ENCODE measurements around the gene NAXD.
A peak's percentile ranks its signal among the peaks of the same experiment; 100 is the strongest.
"Not testable (repeated sequence)": the region's sequence is repeated elsewhere in the genome, so short reads cannot be mapped to it uniquely, and the experiment has no call there.

The NAXD gene

DNA sequence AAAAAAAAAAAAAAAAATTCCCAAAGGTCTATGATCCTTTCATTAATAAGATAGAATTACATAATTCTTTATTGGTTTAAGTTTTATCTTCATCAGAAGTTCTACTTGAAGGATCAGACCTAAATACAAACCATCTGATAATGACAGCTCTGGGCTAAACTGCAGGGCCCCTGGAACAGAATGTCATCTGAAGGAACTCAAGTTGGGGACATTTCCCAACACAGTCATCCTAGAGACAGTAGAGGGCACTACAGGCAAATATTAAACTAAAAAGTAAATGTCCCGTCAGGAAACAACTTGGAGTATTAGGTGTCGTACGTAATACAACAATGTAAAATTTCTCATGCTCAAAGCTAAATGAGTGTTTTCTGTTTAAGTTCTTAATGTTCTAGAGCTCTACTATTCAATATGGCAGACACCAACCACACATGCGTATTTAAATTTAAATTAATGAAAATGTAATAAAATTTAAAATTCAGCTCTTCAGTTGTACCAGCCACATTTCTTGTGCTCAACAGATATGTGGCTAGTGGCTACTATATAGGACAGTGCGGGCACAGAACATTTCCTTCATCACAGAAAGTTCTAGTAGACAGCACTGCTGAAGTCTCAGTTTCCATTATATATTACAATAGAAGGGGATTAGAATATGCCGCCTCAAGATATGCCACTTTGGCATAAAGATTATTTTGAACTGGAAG lies 21.8 kb upstream of the NAXD start:
- in situ Hi-C loops (cut with HindIII; ENCODE audit: low sequenced_read_pairs), result no loop called here
- TF ChIP-seq, protein P1, sequence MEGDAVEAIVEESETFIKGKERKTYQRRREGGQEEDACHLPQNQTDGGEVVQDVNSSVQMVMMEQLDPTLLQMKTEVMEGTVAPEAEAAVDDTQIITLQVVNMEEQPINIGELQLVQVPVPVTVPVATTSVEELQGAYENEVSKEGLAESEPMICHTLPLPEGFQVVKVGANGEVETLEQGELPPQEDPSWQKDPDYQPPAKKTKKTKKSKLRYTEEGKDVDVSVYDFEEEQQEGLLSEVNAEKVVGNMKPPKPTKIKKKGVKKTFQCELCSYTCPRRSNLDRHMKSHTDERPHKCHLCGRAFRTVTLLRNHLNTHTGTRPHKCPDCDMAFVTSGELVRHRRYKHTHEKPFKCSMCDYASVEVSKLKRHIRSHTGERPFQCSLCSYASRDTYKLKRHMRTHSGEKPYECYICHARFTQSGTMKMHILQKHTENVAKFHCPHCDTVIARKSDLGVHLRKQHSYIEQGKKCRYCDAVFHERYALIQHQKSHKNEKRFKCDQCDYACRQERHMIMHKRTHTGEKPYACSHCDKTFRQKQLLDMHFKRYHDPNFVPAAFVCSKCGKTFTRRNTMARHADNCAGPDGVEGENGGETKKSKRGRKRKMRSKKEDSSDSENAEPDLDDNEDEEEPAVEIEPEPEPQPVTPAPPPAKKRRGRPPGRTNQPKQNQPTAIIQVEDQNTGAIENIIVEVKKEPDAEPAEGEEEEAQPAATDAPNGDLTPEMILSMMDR (IDR thresholded peaks at IDR 0.05; ENCODE audit: low read depth, low read length, missing control alignments), result peak; percentile 60
- no peak overlapping the region for H3K4me3 ChIP-seq (ENCODE audit: low read depth, low read length)
- peak; percentile 38 for DNase-seq (ENCODE audit: low read depth)

DNA sequence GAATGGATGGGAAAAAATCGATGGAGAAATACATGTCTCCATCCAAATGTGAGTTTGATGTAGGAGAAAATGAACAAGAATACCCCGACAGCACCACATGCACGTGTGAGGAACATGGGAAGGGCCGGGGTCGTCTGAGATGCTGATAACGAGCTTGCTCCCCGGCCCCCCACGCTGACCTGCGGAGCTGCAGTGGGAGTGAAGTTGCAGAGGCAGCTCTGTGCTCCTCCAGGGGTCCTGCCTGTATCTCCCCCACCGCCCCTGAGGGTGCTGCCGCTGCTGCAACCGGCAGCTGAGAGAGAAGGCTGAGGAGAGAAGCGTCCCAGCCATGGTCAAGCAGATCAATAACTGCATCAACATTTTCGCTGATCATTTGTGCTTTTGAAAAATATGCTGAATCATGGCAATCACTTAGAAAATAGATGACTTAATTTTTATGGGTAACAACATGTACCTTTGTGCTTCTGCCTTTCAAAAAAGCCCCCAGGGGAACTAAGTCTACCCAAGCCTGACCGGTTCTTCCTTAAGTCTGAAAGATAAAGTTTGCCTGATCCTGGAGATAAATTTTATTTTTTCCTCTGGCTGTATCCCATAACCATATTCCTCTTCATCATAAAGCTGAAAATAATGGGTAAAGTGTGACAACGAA lies 18.2 kb upstream of the NAXD start:
- H3K4me3 ChIP-seq (ENCODE audit: low read depth, low read length), result no peak overlapping the region
- DNase-seq (ENCODE audit: low read depth), result no peak
- TF ChIP-seq, protein P1 (IDR thresholded peaks at IDR 0.05; ENCODE audit: low read depth, low read length, missing control alignments), result no peak
- in situ Hi-C loops (cut with HindIII; ENCODE audit: low sequenced_read_pairs), result no loop called here

DNA sequence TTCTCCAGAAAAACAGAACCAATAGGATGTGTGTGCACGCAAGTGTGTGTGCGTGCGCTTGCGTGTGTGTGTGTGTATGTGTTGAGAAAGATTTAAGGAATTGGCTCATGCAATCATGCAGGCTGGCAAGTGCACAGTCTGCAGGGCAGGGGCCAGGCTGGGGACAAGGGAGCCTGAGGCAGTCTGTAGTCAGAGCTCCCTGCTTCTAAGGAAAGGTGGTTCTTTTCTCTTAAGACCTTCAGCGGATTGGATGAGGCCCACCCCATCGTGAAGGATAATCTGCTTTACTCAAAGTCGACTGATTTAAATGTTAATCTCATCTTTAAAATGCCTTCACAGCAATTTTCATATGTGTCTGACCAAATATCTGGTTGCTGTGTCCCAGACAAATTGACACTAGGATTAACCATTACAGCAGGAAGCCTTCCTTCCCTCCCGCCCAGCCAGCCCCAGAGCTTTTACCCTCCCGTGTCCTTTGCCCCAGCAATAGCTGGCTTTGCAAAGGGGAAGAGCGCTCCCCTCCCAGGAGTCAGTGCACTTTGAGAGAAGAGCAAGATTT lies 15.0 kb upstream of the NAXD start:
- TF ChIP-seq, protein P1 (IDR thresholded peaks at IDR 0.05; ENCODE audit: low read depth, low read length, missing control alignments), result no peak
- no peak for DNase-seq (ENCODE audit: low read depth)
- no peak overlapping the region for H3K4me3 ChIP-seq (ENCODE audit: low read depth, low read length)
- in situ Hi-C loops (cut with HindIII; ENCODE audit: low sequenced_read_pairs), result loop anchor here (25.0 kb wide), 1 partner anchor 212 kb away; no protein-coding TSS in a partner anchor

DNA sequence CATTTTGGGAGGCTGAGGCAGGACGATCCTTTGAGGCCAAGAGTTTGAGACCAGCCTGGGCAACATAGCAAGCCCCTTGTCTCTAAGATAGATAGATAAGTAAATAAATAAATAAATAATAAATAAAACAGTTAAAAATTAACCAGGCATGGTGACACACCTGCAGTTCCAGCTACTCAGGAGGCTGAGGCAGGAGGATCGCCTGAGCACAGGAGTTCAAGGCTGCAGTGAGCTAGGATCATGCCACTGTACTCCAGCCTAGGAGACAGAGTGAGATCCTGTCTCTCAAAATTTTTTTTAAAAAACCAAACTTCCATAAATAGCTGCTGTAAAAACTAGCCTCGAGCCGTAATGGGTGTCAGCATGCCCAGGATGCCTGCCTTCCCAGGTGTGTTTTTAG lies 14.4 kb upstream of the NAXD start:
- no peak for DNase-seq (ENCODE audit: low read depth)
- TF ChIP-seq, protein P1 (IDR thresholded peaks at IDR 0.05; ENCODE audit: low read depth, low read length, missing control alignments), result no peak
- H3K4me3 ChIP-seq (ENCODE audit: low read depth, low read length), result no peak overlapping the region
- in situ Hi-C loops (cut with HindIII; ENCODE audit: low sequenced_read_pairs), result loop anchor here (25.0 kb wide), 1 partner anchor 211 kb away; no protein-coding TSS in a partner anchor

GRCh38 chr13:110605132-110605531 lies 10.2 kb upstream of the NAXD start:
- no peak overlapping the region for H3K4me3 ChIP-seq (ENCODE audit: low read depth, low read length)
- in situ Hi-C loops (cut with HindIII; ENCODE audit: low sequenced_read_pairs), result loop anchor here (25.0 kb wide), 1 partner anchor 207 kb away; no protein-coding TSS in a partner anchor
- TF ChIP-seq, protein P1 (IDR thresholded peaks at IDR 0.05; ENCODE audit: low read depth, low read length, missing control alignments), result no peak
- DNase-seq (ENCODE audit: low read depth), result no peak

GRCh38 chr13:110606281-110606680 lies 9.1 kb upstream of the NAXD start:
- H3K4me3 ChIP-seq (ENCODE audit: low read depth, low read length); DNase-seq (ENCODE audit: low read depth): not testable (repeated sequence)
- in situ Hi-C loops (cut with HindIII; ENCODE audit: low sequenced_read_pairs), result loop anchor here (25.0 kb wide), 1 partner anchor 206 kb away; no protein-coding TSS in a partner anchor
